ENCODE data around the gene SNTA1. TPM values are rescaled to one million over a fixed set of nuclear protein-coding genes. Genes with fewer than 3 reads are reported as not detected.
"Not testable (repeated sequence)": the region's sequence is repeated elsewhere in the genome, so short reads cannot be mapped to it uniquely, and the experiment has no call there.

The SNTA1 gene
- total RNA-seq, 5 donors from 2014 or later (not counting 1 experiment from before 2014, with no cell fraction given), result 4.4 to 7.8 (median 5.5) TPM

GRCh38 chr20:33443006-33443511, 504 bp downstream of the SNTA1 start:
- DNase-seq, result peak in 22 of 35 experiments; percentile 0 to 48 (median 12)
- no peaks in the 10 kb centered on the region for H3K27me3 ChIP-seq (replicated peaks in 1 of 2; ENCODE audit: control insufficient read depth in 2 of 2, extremely low read depth in 1 of 2, insufficient read depth in 2 of 2, low read length in 1 of 2)
- peak overlapping the region; percentile 71 to 89 (median 78) for H3K4me3 Mint-ChIP-seq
- peaks cover 3 to 23% of the 10 kb centered on the region in 2 experiments for H3K4me1 ChIP-seq (ENCODE audit: control insufficient read depth in 1 of 2, extremely low read depth in 1 of 2, insufficient read depth in 2 of 2, low read length in 2 of 2)
- no peaks in the 10 kb centered on the region for H3K36me3 Mint-ChIP-seq
- peaks cover 21 to 27% (median 27%) of the 10 kb centered on the region in 3 donors for H3K4me1 Mint-ChIP-seq
- CTCF ChIA-PET, result interaction anchor here in 1 of 2 donors (0.7 to 2.4 kb wide), 4 partner anchors 41 to 471 kb away, joined by 3 to 11 read pairs (median 6); partner anchors contain the start of genes ACTL10 and CDK5RAP1
- no peaks in the 10 kb centered on the region for H3K9me3 ChIP-seq
- POLR2A ChIA-PET, result interaction anchor here (0.6 to 0.7 kb wide), 2 partner anchors 41 to 332 kb away, joined by 3 to 4 read pairs; no protein-coding TSS in a partner anchor
- H3K9me3 Mint-ChIP-seq, result no peaks in the 10 kb centered on the region
- H3K27ac Mint-ChIP-seq, result peak overlapping the region in 1 of 2 donors; percentile 28
- H3K36me3 ChIP-seq (ENCODE audit: control insufficient read depth in 2 of 2, extremely low read depth in 1 of 2, insufficient read depth in 1 of 2, low read length in 1 of 2), result no peaks in the 10 kb centered on the region
- H3K27me3 Mint-ChIP-seq, result no peaks in the 10 kb centered on the region
- no peak overlapping the region for H3K27ac ChIP-seq (ENCODE audit: low read length)
- H3K4me3 ChIP-seq (ENCODE audit: control insufficient read depth in 1 of 2, extremely low read depth in 1 of 2, low read length in 1 of 2), result peak overlapping the region; percentile 41 to 48
- peak; percentile 7 to 42 (median 38) for ATAC-seq (replicated peaks in 1 of 4)
- 3% methylated on average over 45 of the region's 45 CpGs for whole genome bisulfite sequencing (ENCODE audit: insufficient coverage)

GRCh38 chr20:33442136-33443005, 1.2 kb downstream of the SNTA1 start:
- Histone ChIP-seq H3K9me3 (no peaks in the 10 kb centered on the region), H3K36me3 (ENCODE audit: control insufficient read depth in 2 of 2, extremely low read depth in 1 of 2, insufficient read depth in 1 of 2, low read length in 1 of 2) (no peaks in the 10 kb centered on the region), H3K4me1 (ENCODE audit: control insufficient read depth in 1 of 2, extremely low read depth in 1 of 2, insufficient read depth in 2 of 2, low read length in 2 of 2) (peaks cover 3 to 23% of the 10 kb centered on the region in 2 experiments), H3K27ac (ENCODE audit: low read length) (no peak overlapping the region), H3K27me3 (replicated peaks in 1 of 2; ENCODE audit: control insufficient read depth in 2 of 2, extremely low read depth in 1 of 2, insufficient read depth in 2 of 2, low read length in 1 of 2) (no peaks in the 10 kb centered on the region), H3K4me3 (ENCODE audit: control insufficient read depth in 1 of 2, extremely low read depth in 1 of 2, low read length in 1 of 2) (peak overlapping the region in 1 of 2 donors; percentile 41)
- POLR2A ChIA-PET, result interaction anchor here in 1 of 2 donors (0.7 kb wide), 1 partner anchor 41 kb away, joined by 3 read pairs; no protein-coding TSS in a partner anchor
- Mint-ChIP-seq H3K27me3 (no peaks in the 10 kb centered on the region), H3K27ac (peak overlapping the region in 1 of 2 donors; percentile 25), H3K4me3 (peak overlapping the region; percentile 71 to 89 (median 78)), H3K4me1 (peaks cover 21 to 27% (median 27%) of the 10 kb centered on the region in 3 donors), H3K9me3 (no peaks in the 10 kb centered on the region), H3K36me3 (no peaks in the 10 kb centered on the region)
- 72% methylated on average over 8 of the region's 9 CpGs for WGBS (ENCODE audit: insufficient coverage)
- ATAC-seq (replicated peaks in 1 of 4) (no peak), DNase-seq (peak in 6 of 35 experiments; percentile 4 to 25 (median 6))
- CTCF ChIA-PET, result interaction anchor here in 1 of 2 donors (2.2 kb wide), 1 partner anchor 41 kb away, joined by 6 read pairs; the partner anchor contains the start of gene CDK5RAP1

GRCh38 chr20:33441142-33441955, 2.2 kb downstream of the SNTA1 start:
- H3K9me3 Mint-ChIP-seq, result no peaks in the 10 kb centered on the region
- peak overlapping the region in 2 of 3 donors; percentile 34 to 78 for H3K4me3 Mint-ChIP-seq
- no peaks in the 10 kb centered on the region for H3K27me3 Mint-ChIP-seq
- Histone ChIP-seq H3K4me1 (ENCODE audit: control insufficient read depth in 1 of 2, extremely low read depth in 1 of 2, insufficient read depth in 2 of 2, low read length in 2 of 2) (peaks cover 3 to 23% of the 10 kb centered on the region in 2 experiments), H3K4me3 (ENCODE audit: control insufficient read depth in 1 of 2, extremely low read depth in 1 of 2, low read length in 1 of 2) (no peak overlapping the region), H3K27me3 (replicated peaks in 1 of 2; ENCODE audit: control insufficient read depth in 2 of 2, extremely low read depth in 1 of 2, insufficient read depth in 2 of 2, low read length in 1 of 2) (no peaks in the 10 kb centered on the region), H3K27ac (ENCODE audit: low read length) (no peak overlapping the region), H3K9me3 (no peaks in the 10 kb centered on the region), H3K36me3 (ENCODE audit: control insufficient read depth in 2 of 2, extremely low read depth in 1 of 2, insufficient read depth in 1 of 2, low read length in 1 of 2) (no peaks in the 10 kb centered on the region)
- ChIA-PET CTCF (no interaction called here), POLR2A (no interaction called here)
- no peak for ATAC-seq (replicated peaks in 1 of 4)
- WGBS (ENCODE audit: insufficient coverage), result no CpG with 5 or more reads among the region's 7 CpGs
- H3K36me3 Mint-ChIP-seq, result no peaks in the 10 kb centered on the region
- peaks cover 21 to 27% (median 26%) of the 10 kb centered on the region in 3 donors for H3K4me1 Mint-ChIP-seq
- DNase-seq, result no peak
- H3K27ac Mint-ChIP-seq, result peak overlapping the region in 1 of 2 donors; percentile 44

- H3K9me3 Mint-ChIP-seq; CTCF ChIA-PET; ATAC-seq (replicated peaks in 1 of 4); H3K36me3 ChIP-seq (ENCODE audit: control insufficient read depth in 2 of 2, extremely low read depth in 1 of 2, insufficient read depth in 1 of 2, low read length in 1 of 2); H3K4me3 Mint-ChIP-seq; H3K27me3 ChIP-seq (replicated peaks in 1 of 2; ENCODE audit: control insufficient read depth in 2 of 2, extremely low read depth in 1 of 2, insufficient read depth in 2 of 2, low read length in 1 of 2); H3K27me3 Mint-ChIP-seq; H3K36me3 Mint-ChIP-seq; H3K4me3 ChIP-seq (ENCODE audit: control insufficient read depth in 1 of 2, extremely low read depth in 1 of 2, low read length in 1 of 2); DNase-seq; POLR2A ChIA-PET; H3K27ac Mint-ChIP-seq; H3K9me3 ChIP-seq; H3K27ac ChIP-seq (ENCODE audit: low read length): not testable (repeated sequence)
- H3K4me1 Mint-ChIP-seq, result peaks cover 20 to 27% (median 21%) of the 10 kb centered on the region in 3 donors
- H3K4me1 ChIP-seq (ENCODE audit: control insufficient read depth in 1 of 2, extremely low read depth in 1 of 2, insufficient read depth in 2 of 2, low read length in 2 of 2), result peaks cover 3 to 23% of the 10 kb centered on the region in 2 experiments
- WGBS (ENCODE audit: insufficient coverage), result 96% methylated on average over 4 of the region's 7 CpGs
Observed at GRCh38 chr20:33440562-33440961, 3.0 kb downstream of the SNTA1 start.

- Histone ChIP-seq H3K9me3 (no peaks in the 10 kb centered on the region), H3K4me1 (ENCODE audit: control insufficient read depth in 1 of 2, extremely low read depth in 1 of 2, insufficient read depth in 2 of 2, low read length in 2 of 2) (peaks cover 0 to 11% of the 10 kb centered on the region in 2 experiments), H3K4me3 (ENCODE audit: control insufficient read depth in 1 of 2, extremely low read depth in 1 of 2, low read length in 1 of 2) (no peak overlapping the region), H3K27me3 (replicated peaks in 1 of 2; ENCODE audit: control insufficient read depth in 2 of 2, extremely low read depth in 1 of 2, insufficient read depth in 2 of 2, low read length in 1 of 2) (no peaks in the 10 kb centered on the region), H3K27ac (ENCODE audit: low read length) (no peak overlapping the region), H3K36me3 (ENCODE audit: control insufficient read depth in 2 of 2, extremely low read depth in 1 of 2, insufficient read depth in 1 of 2, low read length in 1 of 2) (no peaks in the 10 kb centered on the region)
- H3K4me1 Mint-ChIP-seq, result peaks cover 7 to 15% (median 9%) of the 10 kb centered on the region in 3 donors
- H3K27ac Mint-ChIP-seq, result no peak overlapping the region
- no peak overlapping the region for H3K4me3 Mint-ChIP-seq
- CTCF ChIA-PET, result no interaction called here
- no peak for DNase-seq
- H3K27me3 Mint-ChIP-seq, result no peaks in the 10 kb centered on the region
- ATAC-seq (replicated peaks in 1 of 4), result no peak
- H3K36me3 Mint-ChIP-seq, result peaks cover 5% of the 10 kb centered on the region
- H3K9me3 Mint-ChIP-seq, result no peaks in the 10 kb centered on the region
- POLR2A ChIA-PET, result no interaction called here
- WGBS (ENCODE audit: insufficient coverage), result 100% methylated on average over 1 of the region's 2 CpGs
Observed at GRCh38 chr20:33438481-33438880, 5.1 kb downstream of the SNTA1 start.
